GM12865 (cell line): ENCODE measurements around the gene SPNS2.

Source experiments
- DNase-seq: peaks from one replicate; pipeline ENCODE4 v3.0.0; 2010; ENCODE audit warnings: low read depth
- H3K4me3 ChIP-seq: 2 replicates; pipeline ENCODE4 v1.5.1; 2011; ENCODE audit warnings: mild to moderate bottlenecking, low read depth, low read length, control low read depth
- CTCF ChIP-seq: IDR thresholded peaks from 2 replicates; pipeline ENCODE4 v1.5.1; 2011; ENCODE audit warnings: low read length, control low read depth, low read depth, inconsistent platforms; ENCODE audit not compliant: insufficient read depth; ENCODE audit errors: missing control alignments

Gene SPNS2

GRCh38 chr17:4504188-4504587 lies 5.5 kb downstream of the SPNS2 start:
- no peak for TF ChIP-seq CTCF
- no peak overlapping the region for H3K4me3 ChIP-seq
- no peak for DNase-seq

GRCh38 chr17:4505187-4505586 lies 6.5 kb downstream of the SPNS2 start:
- TF ChIP-seq CTCF = no peak

GRCh38 chr17:4506175-4506813 lies 7.6 kb downstream of the SPNS2 start:
- no peak overlapping the region for H3K4me3 ChIP-seq
- DNase-seq = no peak
- TF ChIP-seq CTCF = no peak

More at GRCh38 chr17:4505187-4505586, 6.5 kb downstream of the SPNS2 start:
- no peak for DNase-seq
- no peak overlapping the region for H3K4me3 ChIP-seq

GRCh38 chr17:4506892-4507291 lies 8.2 kb downstream of the SPNS2 start:
- no peak overlapping the region for H3K4me3 ChIP-seq
- TF ChIP-seq CTCF = no peak
- no peak for DNase-seq

GRCh38 chr17:4507361-4508111 lies 8.9 kb downstream of the SPNS2 start:
- H3K4me3 ChIP-seq = no peak overlapping the region
- TF ChIP-seq CTCF = no peak
- DNase-seq = no peak

GRCh38 chr17:4508207-4508606 lies 9.5 kb downstream of the SPNS2 start:
- no peak for DNase-seq
- no peak overlapping the region for H3K4me3 ChIP-seq
- TF ChIP-seq CTCF = no peak
